NCI-H2171 treated with DMSO at 0.1 percent for 48 hours (cell line): ENCODE results near the gene TSPEAR.
"Not testable (repeated sequence)": the region's sequence is repeated elsewhere in the genome, so short reads cannot be mapped to it uniquely, and the experiment has no call there.

ENCODE experiments used
- DNase-seq: peaks from one replicate; lab custom pipeline; 2025; lab: John Stamatoyannopoulos, UW

TSPEAR gene

GRCh38 chr21:44684077-44684476 is 27.3 kb downstream of the TSPEAR start:
- no peak for DNase-seq

- DNase-seq: no peak
Observed at GRCh38 chr21:44682580-44683151, 28.7 kb downstream of the TSPEAR start.

GRCh38 chr21:44681861-44682579 is 29.4 kb downstream of the TSPEAR start, which contains the start of gene KRTAP12-1:
Gene KRTAP12-1, minus strand, starts transcription at chr21:44682163. Its CDS starts 40 bp downstream, at chr21:44682123.
- DNase-seq: peak; percentile 96

- DNase-seq: no peak
Observed at GRCh38 chr21:44681152-44681551, 30.2 kb downstream of the TSPEAR start.

- no peak for DNase-seq
Observed at GRCh38 chr21:44677881-44678280, 33.5 kb downstream of the TSPEAR start.

GRCh38 chr21:44671911-44672310 is 39.5 kb downstream of the TSPEAR start:
- DNase-seq: no peak

- no peak for DNase-seq
Observed at GRCh38 chr21:44670642-44671432, 40.5 kb downstream of the TSPEAR start.

GRCh38 chr21:44667612-44668011 is 43.8 kb downstream of the TSPEAR start:
- DNase-seq: no peak

GRCh38 chr21:44666401-44667320 is 44.7 kb downstream of the TSPEAR start, which contains the start of gene KRTAP12-2:
Gene KRTAP12-2, minus strand, starts transcription at chr21:44666927. Its CDS starts 41 bp downstream, at chr21:44666886.
- DNase-seq: peak; percentile 48

GRCh38 chr21:44664691-44665090 is 46.7 kb downstream of the TSPEAR start:
- DNase-seq: no peak

GRCh38 chr21:44661567-44661966 is 49.8 kb downstream of the TSPEAR start:
- not testable (repeated sequence) for DNase-seq

- DNase-seq: no peak
Observed at GRCh38 chr21:44658913-44659595, 52.3 kb downstream of the TSPEAR start.

- DNase-seq: no peak
Observed at GRCh38 chr21:44658541-44658910, 52.8 kb downstream of the TSPEAR start.

- DNase-seq: no peak
Observed at GRCh38 chr21:44657635-44658540, 53.5 kb downstream of the TSPEAR start, which contains the start of gene KRTAP12-3. Gene KRTAP12-3, plus strand, starts transcription at chr21:44657932. Its CDS starts 48 bp downstream, at chr21:44657980.

GRCh38 chr21:44656868-44657267 is 54.5 kb downstream of the TSPEAR start:
- DNase-seq: no peak

GRCh38 chr21:44654576-44655175 is 56.7 kb downstream of the TSPEAR start, which contains the start of gene KRTAP12-4:
Gene KRTAP12-4, minus strand, starts transcription at chr21:44654659. Its CDS starts 45 bp downstream, at chr21:44654614.
- no peak for DNase-seq

GRCh38 chr21:44653656-44654575 is 57.5 kb downstream of the TSPEAR start:
- peak; percentile 25 for DNase-seq

- DNase-seq: no peak
Observed at GRCh38 chr21:44653123-44653522, 58.2 kb downstream of the TSPEAR start.
